GM12878 (cell line): ENCODE measurements around the gene PITPNC1. TPM values are rescaled to one million over a fixed set of nuclear protein-coding genes. Genes with fewer than 3 reads are reported as not detected.

Experiments
- BCL11A ChIP-seq: IDR thresholded peaks from 2 replicates; pipeline ENCODE4 v1.6.1; 2011; ENCODE audit warnings: low read depth, low read length
- BMI1 ChIP-seq: fragments of 450-650 bp; IDR thresholded peaks from 2 replicates; pipeline ENCODE4 v1.6.1; 2016; ENCODE audit warnings: mild to moderate bottlenecking, moderate library complexity, borderline replicate concordance
- CEBPB ChIP-seq, 2 experiments: fragments of 150-350 bp in 1 of 2; IDR thresholded peaks; 2 replicates each; pipeline ENCODE4 v1.6.1; 2012 to 2014; ENCODE audit warnings: low read depth in 2 of 2, low read length in 2 of 2, borderline replicate concordance in 1 of 2, inconsistent platforms in 1 of 2
- CHD2 ChIP-seq: IDR thresholded peaks from 2 replicates; pipeline ENCODE4 v1.6.1; 2011; ENCODE audit warnings: low read depth, low read length, improper control_type of control experiment, borderline replicate concordance
- CREB1 ChIP-seq: IDR thresholded peaks from 2 replicates; pipeline ENCODE4 v1.6.1; 2012; ENCODE audit warnings: low read depth, mild to moderate bottlenecking, inconsistent platforms
- EGR1 ChIP-seq, 2 experiments: IDR thresholded peaks; 1 replicate in 1 of 2; 2 replicates in 1 of 2; pipeline ENCODE4 v1.6.1; 2011 to 2012; ENCODE audit warnings: low read depth in 2 of 2, low read length in 2 of 2, borderline replicate concordance in 1 of 2, mild to moderate bottlenecking in 1 of 2, moderate library complexity in 1 of 2
- ESRRA ChIP-seq: IDR thresholded peaks from 2 replicates; pipeline ENCODE4 v1.6.1; 2012; ENCODE audit warnings: mild to moderate bottlenecking, low read length, improper control_type of control experiment
- EZH2 ChIP-seq: IDR thresholded peaks from 2 replicates; pipeline ENCODE4 v1.6.1; 2012; ENCODE audit warnings: low read depth, mild to moderate bottlenecking, control low read depth, inconsistent platforms, low read length, borderline replicate concordance; ENCODE audit not compliant: control insufficient read depth
- FOS ChIP-seq: IDR thresholded peaks from 3 replicates; pipeline ENCODE4 v1.6.1; 2011; ENCODE audit warnings: borderline replicate concordance; ENCODE audit not compliant: insufficient read length; ENCODE audit errors: extremely low read depth
- FOXK2 ChIP-seq: fragments of 450-650 bp; IDR thresholded peaks from 2 replicates; pipeline ENCODE4 v1.6.1; 2017; ENCODE audit warnings: mild to moderate bottlenecking, moderate library complexity
- IKZF1 ChIP-seq: fragments of 450-650 bp; conservative IDR thresholded peaks from 2 replicates; pipeline ENCODE4 v1.6.1; 2017; ENCODE audit warnings: antibody characterized with exemption, mild to moderate bottlenecking
- JUNB ChIP-seq: IDR thresholded peaks from 2 replicates; pipeline ENCODE4 v1.6.1; 2016; ENCODE audit warnings: antibody characterized with exemption, mild to moderate bottlenecking
- MYB ChIP-seq: fragments of 150-350 bp; IDR thresholded peaks from 2 replicates; pipeline ENCODE4 v1.6.1; 2014; ENCODE audit warnings: mild to moderate bottlenecking, low read depth, low read length, borderline replicate concordance
- NR2F1 ChIP-seq: fragments of 450-650 bp; conservative IDR thresholded peaks from 2 replicates; pipeline ENCODE4 v1.6.1; 2017; ENCODE audit warnings: mild to moderate bottlenecking
- RBBP5 ChIP-seq: fragments of 200-600 bp; sonication (generic); conservative IDR thresholded peaks from 2 replicates; pipeline ENCODE4 v1.6.1; 2016
- RCOR1 ChIP-seq: conservative IDR thresholded peaks from 2 replicates; pipeline ENCODE4 v1.6.1; 2012; ENCODE audit warnings: low read depth, low read length, improper control_type of control experiment
- SIX5 ChIP-seq: IDR thresholded peaks from 2 replicates; pipeline ENCODE4 v1.6.1; 2011; ENCODE audit warnings: mild to moderate bottlenecking, low read depth, low read length, moderate library complexity; ENCODE audit not compliant: severe bottlenecking
- SMAD5 ChIP-seq: IDR thresholded peaks from 2 replicates; pipeline ENCODE4 v1.6.1; 2016; ENCODE audit warnings: antibody characterized with exemption, low read depth
- SPI1 ChIP-seq: IDR thresholded peaks from 2 replicates; pipeline ENCODE4 v1.6.1; 2011; ENCODE audit warnings: low read depth, mild to moderate bottlenecking, low read length, moderate library complexity, borderline replicate concordance; ENCODE audit not compliant: insufficient read depth
- SUPT20H ChIP-seq: IDR thresholded peaks from 2 replicates; pipeline ENCODE4 v1.6.1; 2011; ENCODE audit warnings: low read depth, mild to moderate bottlenecking, low read length, moderate library complexity, borderline replicate concordance; ENCODE audit not compliant: control insufficient read depth
- TCF3 ChIP-seq: IDR thresholded peaks from 2 replicates; pipeline ENCODE4 v1.6.1; 2012; ENCODE audit warnings: low read depth, mild to moderate bottlenecking, low read length, borderline replicate concordance; ENCODE audit not compliant: insufficient read depth
- WRNIP1 ChIP-seq: IDR thresholded peaks from 2 replicates; pipeline ENCODE4 v1.6.1; 2011; ENCODE audit warnings: low read depth, low read length, improper control_type of control experiment, borderline replicate concordance
- polyA plus RNA-seq, 11 experiments: library from polyadenylated mRNA; depleted of rRNA in 4 of 11; unstranded in 6 of 11; stranded (reverse) in 5 of 11; fragments of >200 nt; fragmentation: Nextera tagmentation in 4 of 11; fragmentation: Illumina TruSeq in 1 of 11; extraction: Ambion mirVana in 4 of 11; extraction: Trizol in 1 of 11; gene quantifications; 1 replicate in 1 of 11; 2 replicates in 10 of 11; pipeline versions ENCODE4 v1.2.1 to v1.2.3, GENCODE V29; 2011 to 2016; ENCODE audit warnings: inconsistent platforms in 2 of 11, missing spikeins in 2 of 11, low read depth in 1 of 11
- total RNA-seq, 4 experiments: library from RNA; depleted of rRNA in 3 of 4; stranded (reverse); fragments of >200 nt in 3 of 4; fragmentation: Illumina TruSeq in 1 of 4; extraction: Trizol in 1 of 4; gene quantifications; 2 replicates each; pipeline versions ENCODE4 v1.2.1 to v1.2.3, GENCODE V29; 2013 to 2021
- TF ChIP-seq, protein P1 (sequence below): fragments of 450-650 bp; IDR thresholded peaks from 2 replicates; pipeline ENCODE4 v1.6.1; 2018; ENCODE audit warnings: mild to moderate bottlenecking, low read depth, moderate library complexity; ENCODE audit not compliant: partially characterized antibody
- TF ChIP-seq, protein P2 (sequence below): IDR thresholded peaks from 2 replicates; pipeline ENCODE4 v1.6.1; 2012; ENCODE audit warnings: low read depth, low read length, improper control_type of control experiment
- TF ChIP-seq, protein P3 (sequence below): fragments of 450-650 bp; IDR thresholded peaks from 2 replicates; pipeline ENCODE4 v1.6.1; 2016; ENCODE audit warnings: mild to moderate bottlenecking, moderate library complexity, borderline replicate concordance

The PITPNC1 gene
- total and polyA plus RNA-seq, 10 of the 15 experiments (the other 5 are each of a cell fraction or from before 2014, with no cell fraction given): 12.2 to 62.4 (median 47.3) TPM

DNA sequence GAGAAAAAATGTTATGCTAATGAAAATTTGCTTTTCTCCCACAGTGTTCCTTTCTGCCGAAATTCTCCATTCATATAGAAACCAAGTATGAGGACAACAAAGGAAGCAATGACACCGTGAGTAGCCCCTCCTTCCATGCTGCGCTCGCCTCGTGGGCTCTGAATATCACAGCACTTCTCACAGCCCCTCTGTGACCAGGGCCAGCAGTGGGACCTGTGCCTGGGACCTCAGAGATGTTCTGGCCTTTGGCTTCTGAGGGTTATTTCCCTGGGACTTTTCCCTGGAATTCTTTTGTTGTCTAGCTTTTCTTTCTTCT, 201.0 kb downstream of the PITPNC1 start (continued):
- TF ChIP-seq, protein P1, sequence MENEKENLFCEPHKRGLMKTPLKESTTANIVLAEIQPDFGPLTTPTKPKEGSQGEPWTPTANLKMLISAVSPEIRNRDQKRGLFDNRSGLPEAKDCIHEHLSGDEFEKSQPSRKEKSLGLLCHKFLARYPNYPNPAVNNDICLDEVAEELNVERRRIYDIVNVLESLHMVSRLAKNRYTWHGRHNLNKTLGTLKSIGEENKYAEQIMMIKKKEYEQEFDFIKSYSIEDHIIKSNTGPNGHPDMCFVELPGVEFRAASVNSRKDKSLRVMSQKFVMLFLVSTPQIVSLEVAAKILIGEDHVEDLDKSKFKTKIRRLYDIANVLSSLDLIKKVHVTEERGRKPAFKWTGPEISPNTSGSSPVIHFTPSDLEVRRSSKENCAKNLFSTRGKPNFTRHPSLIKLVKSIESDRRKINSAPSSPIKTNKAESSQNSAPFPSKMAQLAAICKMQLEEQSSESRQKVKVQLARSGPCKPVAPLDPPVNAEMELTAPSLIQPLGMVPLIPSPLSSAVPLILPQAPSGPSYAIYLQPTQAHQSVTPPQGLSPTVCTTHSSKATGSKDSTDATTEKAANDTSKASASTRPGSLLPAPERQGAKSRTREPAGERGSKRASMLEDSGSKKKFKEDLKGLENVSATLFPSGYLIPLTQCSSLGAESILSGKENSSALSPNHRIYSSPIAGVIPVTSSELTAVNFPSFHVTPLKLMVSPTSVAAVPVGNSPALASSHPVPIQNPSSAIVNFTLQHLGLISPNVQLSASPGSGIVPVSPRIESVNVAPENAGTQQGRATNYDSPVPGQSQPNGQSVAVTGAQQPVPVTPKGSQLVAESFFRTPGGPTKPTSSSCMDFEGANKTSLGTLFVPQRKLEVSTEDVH: no peak
- TF ChIP-seq FOS (no peak), WRNIP1 (0 out of 2 replicates have a peak, but pooled peaks have one; percentile 13), CREB1 (peak; percentile 85), ESRRA (no peak), EGR1 (IDR thresholded peaks at IDR 0.05; ENCODE audit: borderline replicate concordance in 1 of 2, low read depth in 2 of 2, low read length in 2 of 2) (no peak; a peak in 1 of 3 replicates), MYB (no peak), IKZF1 (peak; percentile 82), TCF3 (no peak), RBBP5 (no peak), CEBPB (IDR thresholded peaks at IDR 0.05; ENCODE audit: borderline replicate concordance in 1 of 2, low read depth in 2 of 2, low read length in 2 of 2) (no peak), NR2F1 (no peak), RCOR1 (no peak), SMAD5 (no peak), CHD2 (no peak), SUPT20H (no peak), BMI1 (no peak), FOXK2 (no peak), JUNB (peak; percentile 81), SPI1 (0 out of 2 replicates have a peak, but pooled peaks have one; percentile 7), EZH2 (no peak), SIX5 (no peak), BCL11A (peak; percentile 60; the same call in 1 of the 2 replicates)
- TF ChIP-seq, protein P2, sequence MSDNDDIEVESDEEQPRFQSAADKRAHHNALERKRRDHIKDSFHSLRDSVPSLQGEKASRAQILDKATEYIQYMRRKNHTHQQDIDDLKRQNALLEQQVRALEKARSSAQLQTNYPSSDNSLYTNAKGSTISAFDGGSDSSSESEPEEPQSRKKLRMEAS: no peak
- TF ChIP-seq, protein P3, sequence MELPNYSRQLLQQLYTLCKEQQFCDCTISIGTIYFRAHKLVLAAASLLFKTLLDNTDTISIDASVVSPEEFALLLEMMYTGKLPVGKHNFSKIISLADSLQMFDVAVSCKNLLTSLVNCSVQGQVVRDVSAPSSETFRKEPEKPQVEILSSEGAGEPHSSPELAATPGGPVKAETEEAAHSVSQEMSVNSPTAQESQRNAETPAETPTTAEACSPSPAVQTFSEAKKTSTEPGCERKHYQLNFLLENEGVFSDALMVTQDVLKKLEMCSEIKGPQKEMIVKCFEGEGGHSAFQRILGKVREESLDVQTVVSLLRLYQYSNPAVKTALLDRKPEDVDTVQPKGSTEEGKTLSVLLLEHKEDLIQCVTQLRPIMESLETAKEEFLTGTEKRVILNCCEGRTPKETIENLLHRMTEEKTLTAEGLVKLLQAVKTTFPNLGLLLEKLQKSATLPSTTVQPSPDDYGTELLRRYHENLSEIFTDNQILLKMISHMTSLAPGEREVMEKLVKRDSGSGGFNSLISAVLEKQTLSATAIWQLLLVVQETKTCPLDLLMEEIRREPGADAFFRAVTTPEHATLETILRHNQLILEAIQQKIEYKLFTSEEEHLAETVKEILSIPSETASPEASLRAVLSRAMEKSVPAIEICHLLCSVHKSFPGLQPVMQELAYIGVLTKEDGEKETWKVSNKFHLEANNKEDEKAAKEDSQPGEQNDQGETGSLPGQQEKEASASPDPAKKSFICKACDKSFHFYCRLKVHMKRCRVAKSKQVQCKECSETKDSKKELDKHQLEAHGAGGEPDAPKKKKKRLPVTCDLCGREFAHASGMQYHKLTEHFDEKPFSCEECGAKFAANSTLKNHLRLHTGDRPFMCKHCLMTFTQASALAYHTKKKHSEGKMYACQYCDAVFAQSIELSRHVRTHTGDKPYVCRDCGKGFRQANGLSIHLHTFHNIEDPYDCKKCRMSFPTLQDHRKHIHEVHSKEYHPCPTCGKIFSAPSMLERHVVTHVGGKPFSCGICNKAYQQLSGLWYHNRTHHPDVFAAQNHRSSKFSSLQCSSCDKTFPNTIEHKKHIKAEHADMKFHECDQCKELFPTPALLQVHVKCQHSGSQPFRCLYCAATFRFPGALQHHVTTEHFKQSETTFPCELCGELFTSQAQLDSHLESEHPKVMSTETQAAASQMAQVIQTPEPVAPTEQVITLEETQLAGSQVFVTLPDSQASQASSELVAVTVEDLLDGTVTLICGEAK: no peak
